HUDEP-2 (cell line): ENCODE measurements around the gene KCNA1.

ENCODE experiments used
- DNase-seq, 76 experiments: peaks; one replicate each; lab custom pipeline; 2025; ENCODE audit not compliant: unreplicated experiment in 76 of 76; lab: John Stamatoyannopoulos, UW

KCNA1 gene

DNA sequence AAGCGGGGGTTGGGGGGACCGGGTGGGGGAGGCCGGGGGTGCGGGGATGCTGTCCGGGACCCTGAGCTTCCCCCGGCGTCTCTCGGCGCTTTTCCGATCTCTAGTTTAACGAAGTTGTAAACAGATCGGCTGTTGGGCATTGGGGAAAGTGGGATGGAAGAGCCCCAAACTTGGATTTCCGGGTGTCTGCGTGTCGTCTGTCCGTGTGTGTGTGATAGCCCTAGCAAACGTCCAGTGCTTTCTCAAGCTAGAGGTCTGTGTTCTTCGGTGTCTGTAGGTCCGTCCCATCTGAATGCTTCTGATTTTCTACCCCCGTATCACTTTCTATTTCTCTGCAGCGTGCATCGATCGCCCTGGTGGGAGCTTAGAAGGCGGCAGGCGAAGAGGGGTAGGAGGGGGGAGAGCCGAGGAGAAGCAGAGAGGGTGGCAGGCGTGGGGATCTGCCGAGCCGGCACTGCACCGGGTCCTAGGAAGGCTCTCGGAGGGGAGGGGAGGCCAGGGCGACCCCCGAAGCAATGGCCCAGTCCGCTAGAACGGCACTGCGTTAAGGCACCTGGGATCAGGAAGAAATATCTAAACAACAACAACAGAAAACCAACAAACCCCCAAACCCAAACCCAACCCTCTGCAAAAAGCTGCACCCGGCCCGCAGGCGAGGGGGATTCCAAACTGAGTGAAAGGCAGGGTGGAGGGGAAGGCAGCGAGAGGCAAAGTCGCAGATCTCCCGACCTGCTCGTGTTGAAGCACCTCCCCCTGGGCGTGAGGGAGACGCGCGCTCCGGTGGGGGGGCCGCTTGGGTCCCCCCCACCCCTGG lies 1.0 kb downstream of the KCNA1 start:
- no peak for DNase-seq

GRCh38 chr12:4911316-4911994 lies 1.8 kb downstream of the KCNA1 start:
- DNase-seq: no peak

DNA sequence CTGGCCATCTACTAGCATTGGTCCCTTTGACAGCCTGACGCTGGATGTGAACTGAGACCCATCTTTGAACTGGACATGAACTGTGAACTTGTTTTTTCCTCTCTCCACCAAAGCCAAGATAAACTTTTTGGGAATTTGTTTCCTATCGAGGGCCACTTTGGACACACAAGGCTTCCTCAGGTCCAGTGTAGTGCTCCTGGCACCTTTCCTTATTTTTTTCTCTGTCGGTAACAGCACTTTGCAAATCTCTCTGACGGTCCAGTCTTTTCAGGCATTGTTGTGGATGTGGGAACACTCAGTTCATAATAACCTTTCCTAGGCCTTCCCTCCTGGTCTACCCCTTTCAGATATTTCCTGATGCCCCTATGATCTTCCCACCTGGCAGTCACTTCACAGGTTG lies 5.0 kb downstream of the KCNA1 start:
- DNase-seq: no peak

- DNase-seq: no peak
Observed at GRCh38 chr12:4915752-4916151, 6.0 kb downstream of the KCNA1 start.

DNA sequence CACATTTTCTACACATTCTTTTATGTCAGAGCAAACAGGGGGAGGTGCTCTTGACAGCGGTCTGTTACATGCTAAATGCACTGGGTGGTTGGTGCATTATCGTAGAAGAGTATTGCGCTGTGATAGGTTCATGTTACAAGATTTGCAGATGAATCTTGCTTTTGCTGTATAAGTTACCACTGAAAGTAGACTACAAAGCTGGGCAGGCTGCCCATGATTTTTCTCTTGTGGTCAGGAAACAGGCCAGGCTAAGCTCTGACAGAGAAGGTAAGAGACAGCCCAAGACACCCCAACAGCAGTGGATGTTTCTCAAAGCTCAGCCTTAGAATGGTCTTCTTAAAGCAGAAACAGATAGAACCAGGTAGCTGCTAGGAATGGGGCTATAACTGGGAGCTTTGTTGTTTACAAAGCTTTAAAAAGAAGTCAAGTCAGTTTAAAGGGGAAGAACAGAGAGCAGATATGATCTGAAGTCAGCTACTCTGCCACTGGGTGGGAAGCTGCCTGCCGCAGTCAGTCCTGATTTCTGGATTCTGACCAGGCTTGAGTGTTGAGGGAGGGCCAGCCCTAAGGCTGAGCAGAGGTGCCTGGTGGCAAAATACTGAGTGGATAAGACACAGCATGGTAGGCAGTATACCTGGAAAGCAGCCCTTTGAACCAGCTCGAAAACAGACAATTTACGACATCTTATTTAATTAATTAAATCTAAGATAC lies 9.4 kb downstream of the KCNA1 start:
- DNase-seq: no peak

- no peak for DNase-seq
Observed at GRCh38 chr12:4932576-4932975, 22.9 kb downstream of the KCNA1 start.

GRCh38 chr12:4933411-4933810 lies 23.7 kb downstream of the KCNA1 start:
- DNase-seq: no peak

DNA sequence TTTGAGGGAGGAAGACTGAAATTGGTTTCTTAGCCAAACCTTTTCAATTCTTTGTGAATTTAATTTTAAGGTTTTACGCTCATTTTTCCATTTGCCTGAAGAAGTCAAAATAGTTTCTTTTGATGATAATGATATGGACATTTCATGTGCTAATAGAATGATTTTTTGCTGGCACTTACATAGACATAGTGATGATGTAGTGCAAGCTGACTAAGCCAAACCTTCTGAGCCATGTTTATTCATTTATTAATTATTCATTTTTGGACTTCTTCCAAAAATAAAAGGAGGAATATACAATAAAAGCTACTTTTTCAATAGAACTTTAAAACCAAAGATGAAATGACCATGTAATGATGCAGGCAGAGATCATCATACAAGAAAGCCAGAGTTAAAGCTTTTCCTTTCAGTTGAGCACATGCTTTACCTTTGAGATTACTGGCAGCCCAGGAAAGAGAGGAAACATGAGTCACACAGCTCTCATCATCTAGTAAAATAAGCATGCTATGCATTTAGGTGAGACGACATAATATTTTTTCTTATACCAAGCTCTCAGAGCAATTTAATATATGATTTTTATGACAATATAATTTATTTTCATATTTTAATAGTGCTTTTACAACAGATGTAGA lies 24.8 kb downstream of the KCNA1 start:
- DNase-seq: no peak

GRCh38 chr12:4938900-4939299 lies 29.2 kb downstream of the KCNA1 start:
- DNase-seq: no peak

DNA sequence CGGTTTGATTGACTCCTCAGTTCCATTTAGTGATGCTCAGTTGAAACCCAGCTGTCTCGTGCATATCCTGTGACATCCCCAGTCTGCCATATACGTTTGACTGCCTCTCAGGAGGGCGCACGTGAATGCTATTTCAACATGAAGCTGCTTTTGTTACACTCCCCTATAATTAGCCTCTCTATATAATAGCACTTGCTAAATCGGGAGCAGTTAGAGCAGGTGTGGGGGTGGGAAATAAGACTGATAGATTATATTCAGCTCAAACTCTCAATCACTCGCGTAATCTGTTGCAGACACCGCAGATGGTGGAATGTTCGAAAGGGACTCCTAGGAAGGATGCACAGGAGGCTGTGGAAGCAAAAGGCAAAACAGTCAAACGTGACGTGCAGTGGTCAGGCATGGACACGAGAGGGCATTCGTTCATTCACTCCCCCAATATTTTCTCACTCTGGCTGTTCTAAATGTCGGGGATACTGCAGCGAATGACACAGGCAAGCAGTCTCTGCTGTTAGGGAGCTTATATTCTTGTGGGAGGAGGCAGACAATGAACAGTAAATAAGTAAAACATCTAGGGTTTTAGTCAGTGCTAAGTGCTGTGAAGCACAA lies 29.8 kb downstream of the KCNA1 start:
- DNase-seq: no peak

- no peak for DNase-seq
Observed at GRCh38 chr12:4943067-4943937, 33.6 kb downstream of the KCNA1 start.

- no peak for DNase-seq
Observed at GRCh38 chr12:4943938-4944284, 34.2 kb downstream of the KCNA1 start.

- DNase-seq: no peak
Observed at GRCh38 chr12:4947253-4947652, 37.5 kb downstream of the KCNA1 start.

DNA sequence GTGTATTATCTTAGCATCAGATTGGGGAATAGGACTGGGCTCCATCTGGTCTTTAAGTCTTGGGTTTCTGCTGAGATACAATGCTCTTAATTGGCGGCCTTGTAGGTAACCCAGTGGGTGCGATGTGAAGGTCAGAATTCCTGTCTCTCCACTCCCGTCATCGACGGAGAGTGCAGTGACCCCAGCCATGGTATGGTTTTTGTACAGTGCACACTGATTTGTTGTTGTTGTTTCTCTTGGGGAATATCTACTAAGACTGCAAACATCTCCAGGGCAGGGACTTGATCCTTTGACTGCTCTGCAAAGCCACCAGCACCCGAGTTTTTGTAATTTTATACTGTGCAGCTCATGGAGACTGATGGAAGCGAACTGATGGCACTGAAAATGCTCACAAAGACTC lies 41.4 kb downstream of the KCNA1 start:
- no peak for DNase-seq

- no peak for DNase-seq
Observed at GRCh38 chr12:4951601-4952000, 41.9 kb downstream of the KCNA1 start.

DNA sequence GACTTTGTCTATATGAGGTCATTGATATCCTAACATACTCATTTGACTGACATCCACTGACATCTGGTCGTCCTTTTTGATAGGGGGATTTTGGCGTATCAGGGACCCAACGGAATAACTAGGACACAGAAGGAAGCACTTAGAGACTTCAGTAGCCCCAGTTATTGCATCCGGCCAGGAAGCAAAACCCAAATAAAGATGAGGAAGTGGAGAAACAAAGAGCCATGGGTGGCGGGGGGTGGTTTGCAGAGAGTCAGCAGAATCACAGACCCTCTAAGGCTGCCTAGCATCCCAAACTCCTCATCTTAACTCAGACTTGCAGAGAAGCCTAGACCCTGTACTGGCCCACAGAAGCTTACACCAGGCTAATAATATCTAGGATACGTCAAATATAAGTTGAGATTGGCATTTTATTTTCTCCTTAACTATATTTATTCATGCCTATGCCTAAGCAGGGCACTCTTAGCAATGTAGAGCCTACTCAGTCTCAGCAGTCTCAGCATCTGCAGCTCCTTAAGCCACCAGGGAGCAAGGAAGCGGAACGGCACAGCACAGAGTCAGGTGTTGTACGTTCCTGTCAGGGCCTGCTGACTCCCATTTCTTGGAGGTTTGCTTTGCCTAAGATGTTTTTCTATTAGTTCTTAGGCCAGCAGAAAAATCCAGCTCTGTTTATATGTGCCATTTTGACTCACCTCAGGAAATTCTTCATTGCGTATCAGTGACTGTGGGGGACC lies 45.1 kb downstream of the KCNA1 start:
- DNase-seq: no peak

DNA sequence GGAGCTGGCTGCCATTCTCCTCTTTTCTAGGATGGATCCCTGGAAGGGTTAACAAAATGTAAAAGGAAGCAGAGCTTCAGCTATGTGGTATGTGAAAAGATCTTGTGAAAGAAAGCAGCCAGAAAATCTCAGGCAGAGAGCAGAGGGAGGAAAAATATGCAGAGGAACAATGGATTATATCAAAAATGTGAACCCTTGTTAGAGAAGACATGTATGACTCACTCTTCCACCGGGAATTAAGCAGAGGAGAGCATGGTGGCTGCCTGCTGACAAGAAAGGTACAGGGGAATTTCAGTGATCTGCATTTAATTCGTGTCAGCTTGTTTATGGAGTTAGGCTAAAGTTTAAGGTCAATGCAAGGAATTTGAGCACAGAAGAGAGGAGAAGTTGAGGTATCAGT lies 46.3 kb downstream of the KCNA1 start:
- DNase-seq: no peak

GRCh38 chr12:4956968-4957367 lies 47.3 kb downstream of the KCNA1 start:
- DNase-seq: no peak

DNA sequence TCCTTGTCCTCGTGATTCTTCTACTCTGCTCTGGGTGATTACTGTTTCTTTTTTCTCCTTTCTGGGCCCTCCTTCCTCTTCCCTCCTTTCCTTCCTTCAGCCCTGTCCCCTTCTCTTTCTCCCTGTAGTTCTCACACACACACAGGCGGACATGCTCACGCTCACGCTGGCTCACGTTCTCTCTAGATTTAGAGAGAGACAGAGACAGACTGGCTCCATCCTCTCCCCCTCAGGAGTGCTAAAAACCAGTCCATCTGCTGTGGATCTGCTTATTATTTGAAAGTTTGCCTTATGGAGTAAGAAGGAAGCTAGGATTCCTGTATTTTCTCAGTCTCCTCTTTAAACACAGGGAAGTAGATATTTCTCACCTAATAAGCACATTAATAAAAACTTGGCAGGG lies 48.1 kb downstream of the KCNA1 start:
- DNase-seq: no peak
